ENCODE results near the gene TMEM163.

- TF ChIP-seq CTCF (IDR thresholded peaks at IDR 0.05; ENCODE audit: low read depth, low read length, poor library complexity, severe bottlenecking) (no peak), EZH2phosphoT487 (IDR thresholded peaks at IDR 0.05; ENCODE audit: borderline replicate concordance, low read length) (no peak)
Measured at GRCh38 chr2:134425724-134426496, 292.9 kb downstream of the TMEM163 start.

Data from DOHH2 (cell line).